Lung microvascular endothelial cell (primary cell): ENCODE results near the gene GRN. TPM values are rescaled to one million over a fixed set of nuclear protein-coding genes. Genes with fewer than 3 reads are reported as not detected.
"Not testable (repeated sequence)": the region's sequence is repeated elsewhere in the genome, so short reads cannot be mapped to it uniquely, and the experiment has no call there.

Experiments used
- DNase-seq, 2 donors: peaks; one replicate each; pipeline versions ENCODE4 v3.0.0 to v3.0.0-alpha.2; 2010; ENCODE audit warnings: low read depth in 2 of 2
- total RNA-seq: library from RNA; depleted of rRNA; stranded (reverse); fragments of >200 nt; gene quantifications from 2 replicates; pipeline ENCODE4 v1.2.1, GENCODE V29; 2014

The GRN gene
- total RNA-seq, 1 donor from 2014 or later, result 473 TPM

- no peak for DNase-seq
Measured at GRCh38 chr17:44346064-44346844, 1.2 kb downstream of the GRN start.

DNA sequence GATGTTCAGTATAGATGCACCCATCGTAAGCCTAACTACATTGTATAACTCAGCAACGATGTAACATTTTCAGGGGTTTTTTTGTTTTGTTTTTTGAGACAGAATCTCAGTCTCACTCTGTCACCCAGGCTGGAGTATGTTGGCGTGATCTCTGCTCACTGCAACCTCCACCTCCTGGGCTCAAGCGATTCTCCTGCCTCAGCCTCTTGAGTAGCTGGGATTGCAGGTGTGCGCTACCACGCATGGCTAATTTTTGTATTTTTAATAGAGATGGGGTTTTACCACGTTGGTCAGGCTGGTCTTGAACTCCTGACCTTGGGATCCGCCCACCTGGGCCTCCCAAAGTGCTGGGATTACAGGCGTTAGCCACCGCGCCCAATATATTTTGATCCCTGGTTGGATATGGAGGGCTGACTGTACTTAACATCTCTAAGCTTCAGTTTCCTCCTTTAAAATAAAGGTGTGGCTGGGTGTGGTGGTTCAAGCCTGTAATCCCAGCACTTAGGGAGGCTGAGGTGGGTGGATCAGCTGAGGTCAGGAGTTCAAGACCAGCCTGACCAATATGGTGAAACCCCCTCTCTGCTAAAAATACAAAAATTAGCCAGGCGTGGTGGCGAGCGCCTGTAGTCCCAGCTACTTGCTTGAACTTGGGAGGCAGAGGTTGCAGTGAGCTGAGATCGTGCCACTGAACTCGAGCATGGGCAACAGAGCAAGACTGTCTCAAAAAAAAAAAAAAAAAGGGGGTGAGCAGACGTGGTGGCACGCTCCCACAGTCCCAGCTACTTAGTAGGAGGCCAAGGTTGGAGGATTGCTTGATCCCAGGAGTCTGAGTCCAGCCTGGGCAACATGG is 2.3 kb downstream of the GRN start:
- not testable (repeated sequence) for DNase-seq

DNA sequence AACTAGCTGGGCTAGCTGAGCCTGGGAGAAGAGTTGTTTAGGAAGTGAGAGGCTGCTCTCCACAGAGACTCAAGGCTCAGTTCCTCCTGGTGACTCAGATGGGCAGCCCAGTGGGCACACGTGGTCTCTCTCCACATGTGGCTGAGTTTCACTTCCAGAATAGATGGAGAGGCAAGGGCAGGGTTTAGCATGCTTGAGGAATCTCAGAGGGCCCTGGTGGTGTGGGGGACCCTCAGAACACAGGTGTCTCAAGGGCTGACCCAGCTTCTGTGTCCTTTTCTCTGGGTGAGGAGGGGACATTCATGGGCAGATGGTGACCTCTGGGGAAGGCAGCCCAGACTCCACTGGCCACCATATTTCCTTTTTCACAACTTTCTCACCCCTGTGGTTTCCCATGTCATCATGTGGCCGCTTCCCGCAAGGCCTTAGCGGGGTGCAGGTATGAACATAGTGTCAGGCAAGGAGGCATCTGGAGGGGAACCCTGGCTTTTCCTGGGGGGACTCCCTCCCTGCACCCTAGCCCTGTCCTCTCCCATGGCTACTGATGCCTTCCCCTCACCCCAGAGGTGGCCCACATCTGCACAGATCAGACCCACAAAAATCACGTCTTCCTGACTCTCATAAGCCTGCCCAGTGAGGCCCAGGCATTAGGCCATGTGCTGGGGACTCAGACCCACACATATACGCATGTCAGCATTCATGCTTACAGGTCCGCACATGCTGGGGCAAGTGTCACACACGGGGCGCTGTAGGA is 3.3 kb downstream of the GRN start:
- peak in 1 of 2 donors; percentile 82 for DNase-seq

DNA sequence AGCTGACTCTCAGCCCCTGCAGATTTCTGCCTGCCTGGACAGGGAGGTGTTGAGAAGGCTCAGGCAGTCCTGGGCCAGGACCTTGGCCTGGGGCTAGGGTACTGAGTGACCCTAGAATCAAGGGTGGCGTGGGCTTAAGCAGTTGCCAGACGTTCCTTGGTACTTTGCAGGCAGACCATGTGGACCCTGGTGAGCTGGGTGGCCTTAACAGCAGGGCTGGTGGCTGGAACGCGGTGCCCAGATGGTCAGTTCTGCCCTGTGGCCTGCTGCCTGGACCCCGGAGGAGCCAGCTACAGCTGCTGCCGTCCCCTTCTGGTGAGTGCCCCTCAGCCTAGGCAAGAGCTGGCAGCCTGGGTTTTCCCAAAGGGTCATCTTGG is 3.9 kb downstream of the GRN start:
- DNase-seq, result no peak

GRCh38 chr17:44349553-44350070 is 4.5 kb downstream of the GRN start:
- DNase-seq, result no peak

- DNase-seq, result peak; percentile 64 to 82
Measured at GRCh38 chr17:44350733-44351226, 5.7 kb downstream of the GRN start.

- DNase-seq, result no peak
Measured at GRCh38 chr17:44351464-44351863, 6.4 kb downstream of the GRN start.

DNA sequence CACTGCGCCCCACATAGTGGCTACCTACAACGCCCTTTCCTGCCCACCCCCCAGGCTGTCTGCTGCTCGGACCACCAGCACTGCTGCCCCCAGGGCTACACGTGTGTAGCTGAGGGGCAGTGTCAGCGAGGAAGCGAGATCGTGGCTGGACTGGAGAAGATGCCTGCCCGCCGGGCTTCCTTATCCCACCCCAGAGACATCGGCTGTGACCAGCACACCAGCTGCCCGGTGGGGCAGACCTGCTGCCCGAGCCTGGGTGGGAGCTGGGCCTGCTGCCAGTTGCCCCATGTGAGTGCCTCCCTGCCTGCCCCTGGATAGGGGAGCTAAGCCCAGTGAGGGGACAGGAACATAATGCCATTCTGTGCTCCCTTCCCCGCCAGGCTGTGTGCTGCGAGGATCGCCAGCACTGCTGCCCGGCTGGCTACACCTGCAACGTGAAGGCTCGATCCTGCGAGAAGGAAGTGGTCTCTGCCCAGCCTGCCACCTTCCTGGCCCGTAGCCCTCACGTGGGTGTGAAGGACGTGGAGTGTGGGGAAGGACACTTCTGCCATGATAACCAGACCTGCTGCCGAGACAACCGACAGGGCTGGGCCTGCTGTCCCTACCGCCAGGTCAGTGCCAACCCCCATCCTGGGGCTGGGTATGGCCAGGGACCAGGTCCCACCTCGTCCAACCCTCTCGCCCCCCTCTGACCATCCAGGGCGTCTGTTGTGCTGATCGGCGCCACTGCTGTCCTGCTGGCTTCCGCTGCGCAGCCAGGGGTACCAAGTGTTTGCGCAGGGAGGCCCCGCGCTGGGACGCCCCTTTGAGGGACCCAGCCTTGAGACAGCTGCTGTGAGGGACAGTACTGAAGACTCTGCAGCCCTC is 7.1 kb downstream of the GRN start:
- DNase-seq, result no peak

GRCh38 chr17:44352828-44353671 is 7.9 kb downstream of the GRN start:
- DNase-seq, result no peak

GRCh38 chr17:44353672-44354331 is 8.7 kb downstream of the GRN start:
- no peak for DNase-seq

DNA sequence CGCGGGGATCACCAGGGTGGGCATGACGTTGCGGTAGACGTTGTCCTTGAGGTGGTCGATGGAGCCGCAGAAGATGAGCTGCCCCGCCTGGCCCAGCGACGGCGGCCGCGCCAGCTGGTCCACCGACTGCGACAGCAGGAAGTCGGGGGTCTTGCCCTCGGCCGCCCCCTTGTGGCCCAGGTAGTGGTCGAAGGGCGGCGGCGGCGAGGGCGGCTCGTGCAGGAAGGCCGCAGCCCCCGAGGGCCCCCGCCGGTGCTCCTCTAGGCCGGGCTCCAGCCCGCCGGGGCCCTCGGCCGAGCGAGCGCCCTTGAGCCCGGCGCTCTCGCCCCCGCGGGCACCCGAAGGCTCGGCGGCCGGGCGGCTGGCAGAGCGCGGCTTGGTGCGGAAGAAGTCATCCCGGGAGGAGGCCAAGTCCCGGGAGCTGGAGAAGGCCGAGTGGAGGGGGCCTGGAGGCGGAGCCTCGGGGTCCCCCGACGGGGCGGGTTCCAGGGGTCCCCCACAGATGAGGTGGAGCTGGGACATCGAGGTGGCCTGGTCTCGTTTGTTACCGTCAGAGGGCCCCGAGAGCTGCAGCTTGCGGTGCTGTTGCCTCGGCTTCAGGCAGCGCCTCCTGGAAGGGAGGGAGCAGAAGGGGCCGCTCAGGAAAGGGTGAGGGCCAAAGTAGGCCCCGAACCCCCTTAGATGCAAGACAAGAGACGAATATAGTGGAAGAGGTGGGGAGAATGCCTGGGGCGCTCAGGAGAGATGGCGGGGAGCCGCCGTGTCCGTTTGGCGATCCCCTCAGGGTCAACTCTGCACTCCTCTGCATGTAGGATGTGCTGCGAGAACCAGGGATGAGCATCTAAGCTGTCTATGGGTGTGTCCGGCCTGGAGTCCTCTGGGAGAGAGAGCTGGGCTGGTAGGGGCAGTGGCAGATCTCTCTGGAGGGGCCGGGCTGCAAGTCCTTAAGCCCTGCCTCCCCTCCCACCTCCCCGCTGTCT is 9.8 kb downstream of the GRN start:
- no peak for DNase-seq

DNA sequence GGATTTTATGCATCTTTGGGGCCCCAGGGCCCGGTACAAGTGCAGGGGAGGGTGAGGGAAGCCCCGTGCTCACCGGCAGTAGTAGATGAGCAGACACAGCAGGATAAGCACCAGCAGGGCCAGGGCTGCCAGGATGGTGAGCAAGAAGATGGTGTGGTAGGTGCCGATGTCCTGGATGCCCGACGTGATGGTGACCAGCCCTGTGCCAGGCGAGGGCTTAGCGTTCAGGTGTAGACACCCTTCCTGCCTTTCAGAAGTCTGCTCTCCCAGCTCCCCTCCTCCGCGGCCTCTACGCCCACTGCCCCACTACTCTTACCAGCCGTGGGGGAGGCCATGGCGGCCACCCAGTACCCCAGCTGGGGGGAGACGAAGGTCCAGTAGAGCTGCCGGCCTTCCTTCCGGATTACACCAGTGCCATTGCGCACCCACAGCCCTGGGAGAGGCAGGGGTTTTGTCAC is 10.6 kb downstream of the GRN start:
- DNase-seq, result no peak

DNA sequence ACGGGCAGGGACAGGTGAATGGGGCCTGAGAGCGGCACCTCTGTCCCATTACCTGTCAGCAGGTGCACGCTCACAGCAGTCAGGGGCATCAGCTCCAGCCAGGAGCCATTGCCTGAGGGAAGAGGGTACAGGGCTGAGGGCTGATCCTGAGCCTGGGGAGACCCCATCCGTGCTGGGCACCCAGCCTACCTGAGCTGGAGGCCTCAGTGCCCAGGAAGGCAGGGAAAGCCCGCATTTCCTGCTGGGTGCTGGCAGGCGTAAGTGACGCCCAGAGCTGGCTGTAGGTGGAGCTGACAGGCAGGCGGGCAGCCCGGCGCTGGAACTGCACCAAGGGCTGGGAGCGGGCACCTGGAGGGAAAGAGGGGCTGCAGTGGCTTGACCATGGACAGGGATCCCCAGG is 11.1 kb downstream of the GRN start:
- no peak for DNase-seq

- DNase-seq, result no peak
Measured at GRCh38 chr17:44358066-44358465, 13.0 kb downstream of the GRN start.

DNA sequence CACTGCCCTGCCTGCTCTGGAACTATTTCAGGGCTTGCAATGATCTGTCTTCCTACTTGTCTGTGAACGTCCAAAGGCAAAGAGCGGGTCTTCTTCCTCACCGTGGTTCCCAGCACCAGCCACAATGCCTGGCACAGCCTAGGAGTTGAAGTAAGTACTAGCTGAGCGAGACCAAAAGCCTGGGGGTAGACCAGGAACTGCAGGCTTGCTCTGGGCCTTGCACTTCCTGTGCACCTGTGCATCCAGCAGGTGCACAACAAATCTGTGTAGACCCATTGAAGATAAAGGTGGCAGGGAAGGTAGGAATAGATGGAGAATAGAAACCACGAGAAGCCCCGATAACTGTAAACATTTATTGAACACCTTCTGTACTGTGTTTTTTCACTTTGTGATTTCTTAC is 13.9 kb downstream of the GRN start:
- no peak for DNase-seq

GRCh38 chr17:44359458-44360143 is 14.5 kb downstream of the GRN start:
- DNase-seq, result no peak

GRCh38 chr17:44360144-44360533 is 15.0 kb downstream of the GRN start:
- no peak for DNase-seq
